Ovary (tissue), 3 donors: ENCODE data around the gene KCNJ18.
"Not testable (repeated sequence)": the region's sequence is repeated elsewhere in the genome, so short reads cannot be mapped to it uniquely, and the experiment has no call there.

Experiments used
- CTCF ChIP-seq, 3 donors: fragments of 450-650 bp in 2 of 3; fragments of 200-600 bp in 1 of 3; IDR thresholded peaks; one replicate each; pipeline versions ENCODE4 v1.5.1 to v1.8.0; 2016 to 2022; ENCODE audit warnings: antibody characterized with exemption in 3 of 3, mild to moderate bottlenecking in 1 of 3
- POLR2A ChIP-seq: fragments of 450-650 bp; IDR thresholded peaks from one replicate; pipeline ENCODE4 v1.6.1; 2017; ENCODE audit warnings: antibody characterized with exemption, mild to moderate bottlenecking, moderate library complexity
- donor health status: DM: no; HTN: no; CAD: no.

GRCh38 chr17:21674891-21675738 is 17.2 kb upstream of the KCNJ18 start:
- not testable (repeated sequence) for TF ChIP-seq POLR2A; CTCF (IDR thresholded peaks at IDR 0.05)
